HG03442 (cell line): ENCODE results near the gene KLHDC1.
"Not testable (repeated sequence)": the region's sequence is repeated elsewhere in the genome, so short reads cannot be mapped to it uniquely, and the experiment has no call there.

Experiments used
- ATAC-seq: cut with Tn5 transposase; IDR thresholded peaks from one replicate; pipeline ENCODE4 v1.9.1; 2021; ENCODE audit warnings: mild to moderate bottlenecking, moderate library complexity; ENCODE audit not compliant: unreplicated experiment

The KLHDC1 gene

GRCh38 chr14:49721733-49722435 is 29.0 kb downstream of the KLHDC1 start:
- not testable (repeated sequence) for ATAC-seq

DNA sequence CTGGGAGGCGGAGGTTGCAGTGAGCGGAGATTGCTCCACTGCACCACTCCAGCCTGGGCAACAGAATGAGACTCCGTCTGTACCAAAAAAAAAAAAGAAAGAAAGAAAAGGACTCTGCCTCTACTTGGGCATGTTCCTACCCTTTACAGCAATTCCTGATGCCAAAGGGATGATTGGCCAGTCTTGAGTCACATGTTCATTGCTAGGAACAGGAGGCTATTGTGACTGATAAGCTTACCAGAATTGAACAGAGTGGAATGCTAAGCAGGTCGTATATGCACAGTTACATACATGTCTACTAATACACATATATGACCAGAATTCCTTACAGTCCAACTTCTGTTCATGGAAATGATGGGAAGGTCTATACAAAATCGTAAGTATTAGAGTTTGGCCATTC is 34.3 kb downstream of the KLHDC1 start:
- no peak for ATAC-seq

DNA sequence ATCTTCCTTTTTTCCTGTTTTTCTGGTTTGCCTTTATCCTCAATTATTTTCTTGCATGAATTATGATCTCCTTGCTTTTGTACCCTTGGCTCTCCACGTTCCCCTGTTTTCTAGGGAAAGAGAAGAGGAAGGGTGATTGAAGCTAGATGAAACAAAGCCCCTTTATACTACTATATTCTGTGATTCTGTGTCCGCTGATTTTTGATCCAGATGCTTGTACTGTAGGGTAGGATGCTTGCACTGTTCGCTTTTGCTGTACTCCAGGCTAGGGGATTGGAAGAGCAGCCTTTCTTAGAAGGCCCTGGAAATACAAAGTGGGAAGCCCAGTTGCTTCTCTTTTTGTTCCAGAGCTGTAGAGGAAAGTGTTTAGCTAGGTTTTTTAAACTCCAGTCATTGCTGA is 40.0 kb downstream of the KLHDC1 start:
- no peak for ATAC-seq

DNA sequence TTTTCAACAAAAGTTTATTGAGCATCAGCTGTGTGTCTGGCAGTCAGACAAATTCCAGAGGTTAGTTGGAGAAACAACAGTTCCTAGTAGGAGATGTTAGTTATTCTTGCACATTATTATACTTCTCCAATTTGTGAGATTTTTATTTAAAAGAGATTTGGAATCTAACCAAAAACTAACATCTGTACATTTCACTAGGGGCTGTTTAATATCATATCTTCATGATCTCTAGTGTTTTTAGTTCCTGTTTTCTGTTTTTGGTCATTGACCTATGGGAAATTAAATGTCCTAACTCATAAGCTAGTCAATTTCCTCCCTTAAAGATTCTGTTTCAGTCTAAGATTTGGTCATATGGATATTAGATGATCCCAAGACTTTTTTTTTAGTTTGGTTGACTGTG is 40.9 kb downstream of the KLHDC1 start:
- no peak for ATAC-seq

- not testable (repeated sequence) for ATAC-seq
These were observed 42.7 kb downstream of the KLHDC1 start for GRCh38 chr14:49735669-49736068.

GRCh38 chr14:49745191-49745590 is 52.3 kb downstream of the KLHDC1 start:
- ATAC-seq = no peak

GRCh38 chr14:49746476-49746875 is 53.6 kb downstream of the KLHDC1 start:
- ATAC-seq = not testable (repeated sequence)

GRCh38 chr14:49754570-49755097 is 61.7 kb downstream of the KLHDC1 start:
- no peak for ATAC-seq

DNA sequence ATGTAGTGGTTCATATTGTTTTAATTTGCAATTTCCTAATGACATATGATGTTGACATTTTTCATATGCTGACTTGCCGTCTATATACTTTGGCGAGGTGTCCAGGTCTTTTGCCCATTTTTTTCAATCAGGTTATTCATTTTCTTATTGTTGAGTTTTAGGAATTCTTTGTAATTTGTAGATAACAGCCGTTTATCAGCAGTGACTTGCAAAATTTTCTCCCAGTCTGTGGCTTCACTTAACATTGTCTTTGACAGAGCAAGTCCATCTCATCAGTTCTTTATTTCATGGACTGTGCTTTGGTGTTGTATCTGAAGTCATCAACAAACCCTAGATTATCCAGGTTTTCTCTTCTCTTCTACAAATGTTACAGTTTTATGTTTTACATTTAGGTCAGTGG is 62.5 kb downstream of the KLHDC1 start:
- ATAC-seq = no peak

GRCh38 chr14:49761839-49762551 is 69.1 kb downstream of the KLHDC1 start:
- no peak for ATAC-seq

DNA sequence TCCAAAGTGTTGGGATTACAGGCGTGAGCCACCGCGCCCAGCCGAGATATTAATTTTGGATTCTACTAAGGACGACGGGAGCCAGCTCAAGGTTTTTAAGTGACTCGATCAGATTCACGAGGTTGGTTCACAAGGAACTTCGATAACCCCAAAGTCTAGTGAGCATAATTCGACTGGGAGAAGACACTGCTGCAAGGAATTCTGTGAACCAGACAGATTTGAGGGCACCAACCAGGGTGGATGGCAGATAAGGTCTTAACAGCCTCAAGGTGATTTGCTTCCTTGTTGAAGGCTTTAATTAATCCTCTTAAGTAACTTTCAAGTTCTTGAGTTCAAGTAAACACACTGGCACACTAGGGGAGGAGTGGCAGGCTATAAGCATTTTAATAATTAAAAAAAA is 73.9 kb downstream of the KLHDC1 start:
- ATAC-seq = no peak

GRCh38 chr14:49767270-49767570 is 74.3 kb downstream of the KLHDC1 start:
- no peak for ATAC-seq

DNA sequence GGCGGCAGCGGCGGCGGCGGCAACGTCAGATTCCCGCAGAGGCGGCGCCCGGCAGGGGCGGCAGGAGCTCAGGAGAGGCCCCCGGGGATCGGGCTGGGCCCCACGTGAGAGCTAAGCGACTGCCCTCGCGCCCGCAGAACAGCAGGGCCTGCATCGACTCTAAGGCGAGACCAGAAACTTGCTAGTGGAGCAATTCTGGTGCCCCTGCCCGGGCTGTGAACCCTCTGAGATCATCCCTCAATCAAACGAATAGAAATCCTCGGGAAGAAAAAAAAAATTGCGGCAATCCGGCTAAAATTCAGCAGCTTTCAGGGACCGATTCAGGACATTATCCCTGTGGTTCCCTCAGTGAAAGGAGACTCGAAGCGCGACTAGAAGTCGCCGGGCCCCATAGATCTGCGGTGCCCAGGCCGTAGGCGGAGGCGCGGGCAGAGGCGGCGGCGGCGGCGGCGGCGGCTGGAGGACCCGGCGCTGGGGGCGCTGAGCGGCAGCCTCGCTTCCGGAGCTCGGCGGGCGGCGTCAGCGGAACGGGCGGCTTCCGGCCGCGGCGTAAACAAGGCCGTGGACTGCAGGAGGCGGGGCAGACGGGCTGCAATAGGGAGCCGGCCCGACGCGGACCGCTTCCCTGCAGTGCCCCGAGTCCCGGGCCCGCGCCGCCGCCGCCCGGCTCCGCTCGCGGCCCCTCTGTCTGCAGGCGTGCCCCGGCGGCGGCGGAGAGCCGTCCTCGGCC is 74.8 kb downstream of the KLHDC1 start, which contains the start of gene KLHDC2:
Gene KLHDC2 (plus strand): TSS at position 583 of the 730 bp plus-strand sequence. CDS start 316 bp downstream, outside the sequence.
- ATAC-seq = peak; percentile 87

DNA sequence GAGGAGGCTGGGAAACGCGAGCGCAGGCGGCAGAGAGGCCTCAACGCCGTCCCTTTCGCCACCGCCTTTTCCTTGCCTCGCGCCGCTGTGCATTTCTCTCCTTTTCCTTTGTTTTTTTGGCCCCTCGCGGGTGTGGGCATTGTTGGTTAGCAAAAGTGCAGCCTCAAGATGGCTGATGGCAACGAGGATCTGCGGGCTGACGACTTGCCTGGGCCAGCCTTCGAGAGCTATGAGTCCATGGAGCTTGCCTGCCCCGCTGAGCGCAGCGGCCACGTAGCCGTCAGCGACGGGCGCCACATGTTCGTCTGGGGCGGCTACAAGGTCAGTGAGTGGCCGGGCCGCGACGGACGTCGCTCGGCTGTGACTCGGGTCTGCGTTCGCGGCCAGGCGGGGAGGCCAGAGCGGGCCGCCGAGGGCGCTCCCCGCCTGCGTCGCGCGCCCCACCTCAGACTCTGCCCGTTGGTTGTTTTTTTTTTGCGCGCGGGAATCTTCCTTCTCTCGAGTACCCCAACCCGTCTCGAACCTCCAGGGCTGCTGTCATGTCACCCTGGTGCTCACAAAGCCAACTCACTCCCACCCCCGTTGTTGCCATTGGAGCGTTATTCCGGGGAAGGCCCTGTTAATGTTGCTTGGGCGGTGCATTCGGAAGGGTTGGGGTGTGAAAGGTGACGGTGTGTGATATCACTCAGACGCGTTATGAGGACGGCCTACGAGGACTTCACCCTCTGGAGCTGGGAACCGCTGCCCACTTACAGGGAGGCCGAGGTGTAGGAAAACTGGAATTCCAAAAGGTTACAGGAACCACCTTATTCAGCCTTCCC is 75.6 kb downstream of the KLHDC1 start:
- peak; percentile 30 for ATAC-seq

GRCh38 chr14:49769171-49769570 is 76.3 kb downstream of the KLHDC1 start:
- ATAC-seq = no peak

- no peak for ATAC-seq
These were observed 76.8 kb downstream of the KLHDC1 start for GRCh38 chr14:49769581-49770211.

GRCh38 chr14:49770212-49770817 is 77.4 kb downstream of the KLHDC1 start:
- ATAC-seq = no peak

- ATAC-seq = not testable (repeated sequence)
These were observed 78.8 kb downstream of the KLHDC1 start for GRCh38 chr14:49771691-49772090.

DNA sequence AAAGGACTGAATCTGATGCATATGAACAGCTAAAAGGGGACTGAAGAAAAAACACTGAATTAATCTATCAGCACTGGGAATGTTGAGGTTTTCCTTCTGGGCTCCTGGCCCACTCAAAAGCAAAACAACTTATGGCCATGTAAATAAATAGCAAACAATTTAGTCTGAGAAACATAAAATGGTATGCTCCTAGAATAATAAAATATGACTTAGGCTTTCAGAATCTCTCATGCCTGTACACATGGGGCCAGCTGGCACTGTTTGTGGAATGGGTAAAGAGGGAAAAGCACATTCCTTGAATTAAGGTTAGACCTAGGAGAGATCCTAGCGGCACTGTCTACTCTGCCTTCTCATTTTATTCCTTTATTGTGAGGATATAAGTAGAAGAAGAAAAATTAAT is 81.2 kb downstream of the KLHDC1 start:
- no peak for ATAC-seq

DNA sequence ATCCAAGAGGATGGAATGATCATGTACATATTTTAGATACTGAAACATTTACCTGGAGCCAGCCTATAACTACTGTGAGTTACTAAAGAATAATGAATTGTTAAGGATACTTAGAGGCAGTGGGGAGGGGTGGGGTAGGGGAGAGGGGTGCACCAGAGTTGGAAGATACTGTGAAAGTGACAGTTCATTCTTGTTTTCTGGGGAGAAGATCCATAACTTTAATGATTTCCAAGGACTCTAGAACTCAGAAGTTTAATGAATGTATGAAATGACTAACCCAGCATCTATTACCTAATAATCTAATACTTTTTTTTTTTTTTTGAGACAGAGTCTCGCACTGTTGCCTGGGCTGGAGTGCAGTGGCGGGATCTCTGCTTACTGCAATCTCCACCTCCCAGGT is 85.5 kb downstream of the KLHDC1 start:
- no peak for ATAC-seq
